GM12801 (cell line): ENCODE measurements around the gene CTNND2.

Experiments
- CTCF ChIP-seq: IDR thresholded peaks from one replicate; pipeline ENCODE4 v1.5.1; 2011; ENCODE audit warnings: control low read depth; ENCODE audit not compliant: insufficient read length; ENCODE audit errors: extremely low read depth

CTNND2 gene

GRCh38 chr5:11121885-11122284 is 782.4 kb downstream of the CTNND2 start:
- no peak for TF ChIP-seq CTCF

- TF ChIP-seq CTCF = no peak
Observed at GRCh38 chr5:11110128-11110527, 794.1 kb downstream of the CTNND2 start.

- no peak for TF ChIP-seq CTCF
Observed at GRCh38 chr5:11105696-11106095, 798.5 kb downstream of the CTNND2 start.

GRCh38 chr5:11104651-11105112 is 799.6 kb downstream of the CTNND2 start:
- no peak for TF ChIP-seq CTCF

GRCh38 chr5:11104210-11104609 is 800.0 kb downstream of the CTNND2 start:
- TF ChIP-seq CTCF = no peak

GRCh38 chr5:11084111-11084510 is 820.1 kb downstream of the CTNND2 start:
- TF ChIP-seq CTCF = no peak

- no peak for TF ChIP-seq CTCF
Observed at GRCh38 chr5:11082404-11082945, 821.8 kb downstream of the CTNND2 start.
